Fibroblast of peridontal ligament (primary cell): ENCODE data around the gene KCNIP4.
"Not testable (repeated sequence)": the region's sequence is repeated elsewhere in the genome, so short reads cannot be mapped to it uniquely, and the experiment has no call there.

Source experiments
- DNase-seq: peaks from one replicate; pipeline ENCODE4 v3.0.0-alpha.2; 2010; ENCODE audit errors: extremely low read depth

KCNIP4 gene

GRCh38 chr4:20761382-20761781 lies 1187.2 kb downstream of the KCNIP4 start:
- DNase-seq: no peak

GRCh38 chr4:20760053-20760452 lies 1188.5 kb downstream of the KCNIP4 start:
- no peak for DNase-seq

DNA sequence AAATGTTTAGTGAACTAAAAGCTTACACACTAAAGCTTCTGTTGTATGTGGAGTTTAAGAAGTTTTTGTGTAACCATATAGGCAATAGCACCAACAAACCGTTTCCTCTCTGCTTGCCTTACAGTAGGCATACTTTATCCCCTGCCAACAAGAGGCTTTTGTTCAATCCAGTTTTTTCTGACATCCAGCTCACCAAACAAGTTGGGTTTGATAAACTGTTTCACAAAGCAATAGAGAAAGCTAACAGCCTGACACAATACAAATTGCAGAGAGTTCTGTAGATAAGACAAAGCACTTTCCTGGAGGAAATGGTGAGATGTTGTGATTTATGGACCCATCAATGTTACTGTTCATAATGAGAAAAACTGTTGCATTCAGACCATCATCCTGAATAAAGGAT lies 1194.5 kb downstream of the KCNIP4 start:
- no peak for DNase-seq

- no peak for DNase-seq
Observed at GRCh38 chr4:20752641-20753040, 1195.9 kb downstream of the KCNIP4 start.

GRCh38 chr4:20746000-20746399 lies 1202.6 kb downstream of the KCNIP4 start:
- DNase-seq: not testable (repeated sequence)

DNA sequence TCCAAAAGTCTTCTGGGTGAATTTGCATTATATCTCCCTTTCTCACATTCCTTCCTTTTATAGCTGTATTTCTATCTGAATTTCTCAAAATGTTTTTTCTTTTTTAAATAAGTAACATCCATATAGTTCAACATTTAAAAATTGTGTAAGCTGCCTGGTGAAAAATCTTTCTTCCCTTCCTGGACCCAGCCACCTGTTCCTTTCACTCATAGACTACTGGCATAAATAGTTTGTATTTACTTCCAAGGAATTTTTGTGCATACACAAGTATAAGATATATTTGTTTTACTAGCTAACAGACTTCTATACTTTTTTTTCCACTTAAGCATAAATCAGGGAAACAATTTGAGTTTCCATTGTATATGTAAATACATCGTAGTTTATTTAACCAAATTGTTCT lies 1212.6 kb downstream of the KCNIP4 start:
- no peak for DNase-seq

- DNase-seq: no peak
Observed at GRCh38 chr4:20724915-20725314, 1223.7 kb downstream of the KCNIP4 start.

GRCh38 chr4:20723463-20723862 lies 1225.1 kb downstream of the KCNIP4 start:
- no peak for DNase-seq

GRCh38 chr4:20723019-20723418 lies 1225.6 kb downstream of the KCNIP4 start:
- no peak for DNase-seq

DNA sequence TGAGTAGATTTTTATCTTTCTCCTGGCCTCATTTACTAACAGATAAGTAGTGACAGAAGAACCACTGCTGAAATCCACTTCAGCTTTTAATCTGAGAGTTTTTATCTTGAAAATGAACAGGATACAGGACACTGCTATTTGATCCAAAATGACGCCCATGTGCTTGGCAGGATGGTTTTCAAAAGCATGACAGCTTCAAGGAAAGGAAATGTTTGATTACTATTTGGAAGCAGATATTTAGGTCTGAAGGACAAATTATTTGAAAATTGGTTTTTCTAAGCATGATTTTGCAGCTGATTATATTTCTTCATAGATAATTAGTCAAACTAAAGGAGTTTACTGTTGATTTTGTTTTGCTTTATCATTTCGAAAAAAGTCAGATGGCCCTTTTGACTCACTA lies 1237.2 kb downstream of the KCNIP4 start:
- no peak for DNase-seq

GRCh38 chr4:20700007-20700761 lies 1248.4 kb downstream of the KCNIP4 start, which contains the start of gene PACRGL:
TSS of gene PACRGL (plus strand) at chr4:20700458. CDS start at chr4:20704482, 4,024 bp downstream.
- peak; percentile 91 for DNase-seq

DNA sequence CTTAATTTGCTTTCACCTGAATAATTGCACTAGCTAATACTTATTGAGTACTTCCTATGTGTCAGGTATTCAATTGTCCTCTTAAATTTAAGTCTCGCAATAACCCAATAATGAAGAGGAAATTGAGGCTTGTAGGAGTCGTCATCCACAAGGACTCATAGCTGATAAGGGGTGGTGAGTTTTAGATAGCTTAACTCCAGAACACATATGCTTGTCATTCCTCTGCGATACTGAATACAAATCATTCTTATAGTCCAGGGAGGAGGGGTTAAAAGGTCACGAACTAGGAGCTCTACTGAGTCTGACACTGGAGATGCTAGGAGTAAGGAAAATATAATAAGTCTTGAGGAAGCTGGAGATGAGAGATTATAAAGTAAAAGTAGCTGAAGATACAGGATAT lies 1249.8 kb downstream of the KCNIP4 start:
- DNase-seq: no peak

- peak; percentile 18 for DNase-seq
Observed at GRCh38 chr4:20698382-20698781, 1250.2 kb downstream of the KCNIP4 start.

DNA sequence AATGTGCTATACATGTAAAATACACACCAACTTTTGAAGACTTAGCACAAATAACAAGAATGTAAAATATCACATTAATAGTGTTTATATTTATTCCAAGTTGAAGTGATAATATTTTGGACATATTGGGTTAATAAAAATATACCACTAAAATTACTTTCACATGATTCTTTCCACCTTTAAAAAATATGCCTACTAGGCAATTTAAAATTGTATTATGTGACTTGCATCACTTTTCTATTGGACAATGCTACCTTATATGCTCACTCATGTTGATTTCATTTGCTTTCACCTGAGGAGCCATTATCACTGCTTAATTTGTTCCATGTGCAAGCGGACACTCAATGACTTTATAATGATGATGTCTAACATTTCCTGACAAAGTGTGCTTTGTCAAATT lies 1251.8 kb downstream of the KCNIP4 start:
- no peak for DNase-seq

- peak; percentile 95 for DNase-seq
Observed at GRCh38 chr4:20687864-20688263, 1260.7 kb downstream of the KCNIP4 start.

GRCh38 chr4:20684852-20685763 lies 1263.5 kb downstream of the KCNIP4 start:
- DNase-seq: peak; percentile 62

- DNase-seq: no peak
Observed at GRCh38 chr4:20683766-20684165, 1264.8 kb downstream of the KCNIP4 start.

DNA sequence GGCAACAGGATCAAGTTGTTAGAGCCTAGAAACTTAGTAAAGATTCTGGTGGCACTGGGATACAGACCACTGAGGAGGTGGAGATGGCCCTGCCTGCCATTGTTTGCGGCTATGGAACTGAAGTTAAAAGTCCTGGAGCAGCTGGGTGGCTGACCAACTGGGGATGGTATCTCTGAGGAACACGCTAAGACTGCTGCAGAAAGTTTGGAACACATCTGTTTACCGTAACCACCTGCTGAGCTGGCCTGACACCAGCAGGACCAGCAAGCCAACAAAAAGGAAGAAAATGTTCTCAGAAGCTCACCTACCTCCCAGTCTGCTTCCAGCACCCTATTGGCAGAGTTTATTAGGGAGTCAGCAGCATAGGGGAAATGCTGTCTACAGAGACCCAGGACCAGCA lies 1265.7 kb downstream of the KCNIP4 start:
- DNase-seq: no peak

- DNase-seq: no peak
Observed at GRCh38 chr4:20681271-20681670, 1267.3 kb downstream of the KCNIP4 start.

- no peak for DNase-seq
Observed at GRCh38 chr4:20680736-20681135, 1267.8 kb downstream of the KCNIP4 start.

- DNase-seq: no peak
Observed at GRCh38 chr4:20679951-20680350, 1268.6 kb downstream of the KCNIP4 start.
